Glutamatergic neuron (in vitro differentiated cells): Measurements from ENCODE around the gene GORASP1. TPM values are rescaled to one million over a fixed set of nuclear protein-coding genes. Genes with fewer than 3 reads are reported as not detected.

Source experiments
- DNase-seq: peaks from one replicate; pipeline ENCODE4 v3.0.0; 2022
- H3K27ac Mint-ChIP-seq: one replicate; pipeline ENCODE4 v1.8.0; 2020; ENCODE audit warnings: mild to moderate bottlenecking, mixed read lengths, inconsistent platforms; ENCODE audit not compliant: unreplicated experiment
- H3K27me3 Mint-ChIP-seq: one replicate; pipeline ENCODE4 v1.8.0; 2020; ENCODE audit warnings: mild to moderate bottlenecking, moderate library complexity, mixed read lengths, inconsistent platforms; ENCODE audit not compliant: unreplicated experiment
- H3K36me3 Mint-ChIP-seq: one replicate; pipeline ENCODE4 v1.8.0; 2020; ENCODE audit warnings: mild to moderate bottlenecking, mixed read lengths, inconsistent platforms; ENCODE audit not compliant: unreplicated experiment
- H3K4me1 Mint-ChIP-seq: one replicate; pipeline ENCODE4 v1.8.0; 2020; ENCODE audit warnings: mild to moderate bottlenecking, low read depth, mixed read lengths, inconsistent platforms; ENCODE audit not compliant: unreplicated experiment
- H3K4me3 Mint-ChIP-seq: one replicate; pipeline ENCODE4 v1.8.0; 2020; ENCODE audit warnings: mild to moderate bottlenecking, mixed read lengths, inconsistent platforms; ENCODE audit not compliant: unreplicated experiment
- H3K9me3 Mint-ChIP-seq: one replicate; pipeline ENCODE4 v1.8.0; 2020; ENCODE audit warnings: mild to moderate bottlenecking, moderate library complexity, mixed read lengths, inconsistent platforms; ENCODE audit not compliant: unreplicated experiment
- CTCF ChIP-seq: fragments of 200-600 bp; sonication (generic); IDR thresholded peaks from one replicate; pipeline ENCODE4 v1.5.0; 2021; ENCODE audit not compliant: partially characterized antibody, unreplicated experiment
- total RNA-seq: library from RNA; stranded (reverse); fragmentation: NEBNext Ultra II Directional; extraction: Animal tissue kit (Norgen Biotek cat#: 25700); gene quantifications from one replicate; pipeline ENCODE4 v1.2.1, GENCODE V29; 2021; ENCODE audit not compliant: unreplicated experiment

Gene GORASP1
- total RNA-seq, 1 donor from 2014 or later: 44.6 TPM

DNA sequence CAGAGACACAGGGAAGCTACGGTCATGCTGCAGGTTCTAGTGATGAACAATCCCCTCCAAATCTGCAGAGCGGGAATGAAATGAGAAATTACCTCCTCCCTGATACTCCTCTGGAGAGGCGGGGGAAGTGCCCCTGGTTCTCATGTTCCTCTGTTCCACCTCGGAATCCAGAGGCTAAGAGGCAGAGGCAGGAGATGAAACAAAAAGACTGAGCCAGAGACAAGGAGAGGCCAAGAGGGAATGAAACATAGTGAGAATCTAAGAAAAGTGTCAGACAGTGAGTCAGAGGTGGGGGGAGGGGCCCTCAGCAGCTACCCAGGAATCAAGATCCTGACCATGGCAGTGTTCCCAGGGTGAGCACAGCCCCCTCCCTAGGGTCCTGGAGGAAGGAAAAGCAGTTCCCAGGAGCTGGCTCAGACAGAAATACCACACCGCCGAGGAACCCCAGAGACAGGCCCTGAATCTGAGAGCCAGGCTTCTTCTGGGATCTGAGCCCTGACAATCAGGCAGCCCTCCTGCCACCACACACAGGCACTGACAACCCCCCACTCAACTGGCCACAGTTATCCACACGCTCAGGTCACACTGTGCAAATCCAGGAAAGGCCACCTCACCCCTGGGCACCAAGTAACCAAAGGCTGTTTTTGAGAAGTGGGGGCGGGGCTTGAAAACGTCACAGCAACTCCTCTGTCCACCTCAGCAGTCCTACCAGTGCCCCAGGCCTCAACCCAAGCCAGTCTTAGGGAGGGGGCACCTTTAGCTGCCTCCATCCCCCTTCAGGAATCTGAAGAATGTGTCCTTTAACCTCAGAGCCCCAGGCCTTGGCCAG is 43.6 kb upstream of the GORASP1 start:
- H3K36me3 Mint-ChIP-seq: no peaks in the 10 kb centered on the region
- peaks cover 69% of the 10 kb centered on the region for H3K4me1 Mint-ChIP-seq
- H3K9me3 Mint-ChIP-seq: peaks cover 34% of the 10 kb centered on the region
- H3K27ac Mint-ChIP-seq: peak overlapping the region; percentile 99
- DNase-seq: peak; percentile 51
- peak overlapping the region; percentile 97 for H3K4me3 Mint-ChIP-seq
- TF ChIP-seq CTCF: no peak
- peaks cover 53% of the 10 kb centered on the region for H3K27me3 Mint-ChIP-seq

- Mint-ChIP-seq H3K27me3 (peaks cover 55% of the 10 kb centered on the region), H3K36me3 (no peaks in the 10 kb centered on the region), H3K27ac (peak overlapping the region; percentile 99), H3K9me3 (peaks cover 37% of the 10 kb centered on the region), H3K4me3 (peak overlapping the region; percentile 97), H3K4me1 (peaks cover 73% of the 10 kb centered on the region)
- TF ChIP-seq CTCF: no peak
- DNase-seq: peak; percentile 52
These were observed 42.8 kb upstream of the GORASP1 start for GRCh38 chr3:39150148-39150802.

GRCh38 chr3:39149498-39150147 is 42.2 kb upstream of the GORASP1 start:
- H3K4me3 Mint-ChIP-seq: peak overlapping the region; percentile 97
- peak overlapping the region; percentile 99 for H3K27ac Mint-ChIP-seq
- H3K36me3 Mint-ChIP-seq: no peaks in the 10 kb centered on the region
- H3K27me3 Mint-ChIP-seq: peaks cover 55% of the 10 kb centered on the region
- H3K9me3 Mint-ChIP-seq: peaks cover 37% of the 10 kb centered on the region
- TF ChIP-seq CTCF: no peak
- peaks cover 78% of the 10 kb centered on the region for H3K4me1 Mint-ChIP-seq
- DNase-seq: no peak

DNA sequence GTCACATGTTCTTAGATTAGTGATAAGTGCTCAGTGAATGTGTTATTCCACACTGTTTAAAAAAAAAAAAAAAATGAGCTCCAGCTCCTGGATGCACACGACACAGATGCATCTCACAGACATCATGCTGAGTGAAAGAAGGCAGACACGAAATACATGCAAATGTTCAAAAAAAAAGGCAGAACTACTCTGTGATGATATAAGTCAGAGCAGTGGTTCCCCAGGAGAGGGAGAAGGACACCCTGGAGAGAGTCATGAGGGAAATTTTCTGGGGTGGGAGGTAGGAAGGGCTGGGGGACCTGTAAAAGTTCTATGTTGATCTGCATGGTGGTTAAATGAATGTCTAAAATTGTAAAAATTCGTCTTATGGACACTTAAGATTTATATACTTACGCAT is 41.6 kb upstream of the GORASP1 start:
- no peak for TF ChIP-seq CTCF
- Mint-ChIP-seq H3K4me1 (peaks cover 79% of the 10 kb centered on the region), H3K9me3 (peaks cover 37% of the 10 kb centered on the region), H3K4me3 (peak overlapping the region; percentile 97), H3K36me3 (no peaks in the 10 kb centered on the region), H3K27me3 (peaks cover 53% of the 10 kb centered on the region), H3K27ac (peak overlapping the region; percentile 99)
- DNase-seq: no peak
